Left forelimb (tissue), 1 donor: ENCODE measurements around the gene KIF18A.
"Not testable (repeated sequence)": the region's sequence is repeated elsewhere in the genome, so short reads cannot be mapped to it uniquely, and the experiment has no call there.

Experiments used
- DNase-seq: peaks from one replicate; pipeline ENCODE4 v3.0.0-alpha.2; 2018; ENCODE audit warnings: low spot score

Gene KIF18A

GRCh38 chr11:28106353-28107043 lies 1.5 kb downstream of the KIF18A start:
- DNase-seq: no peak

DNA sequence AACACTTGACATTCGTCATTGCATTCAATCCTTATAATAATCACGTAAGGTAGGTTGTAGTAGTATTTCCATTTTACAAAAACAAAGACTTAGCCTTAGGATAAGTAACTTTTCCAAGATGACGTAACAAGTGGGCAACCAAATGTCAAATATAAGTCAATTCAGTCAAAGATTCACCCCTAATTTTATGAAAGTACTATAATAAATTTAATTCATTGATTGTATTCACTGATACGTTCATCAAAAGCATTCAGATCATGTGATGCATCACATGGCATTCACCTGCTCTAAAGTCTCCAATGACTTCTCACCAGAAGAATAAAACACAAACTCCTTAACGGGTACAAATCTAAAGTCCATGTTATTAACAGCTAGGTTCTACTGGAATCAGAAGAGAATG lies 2.1 kb downstream of the KIF18A start:
- no peak for DNase-seq

GRCh38 chr11:28104984-28105383 lies 3.0 kb downstream of the KIF18A start:
- no peak for DNase-seq

- DNase-seq: no peak
Measured at GRCh38 chr11:28104425-28104824, 3.5 kb downstream of the KIF18A start.

DNA sequence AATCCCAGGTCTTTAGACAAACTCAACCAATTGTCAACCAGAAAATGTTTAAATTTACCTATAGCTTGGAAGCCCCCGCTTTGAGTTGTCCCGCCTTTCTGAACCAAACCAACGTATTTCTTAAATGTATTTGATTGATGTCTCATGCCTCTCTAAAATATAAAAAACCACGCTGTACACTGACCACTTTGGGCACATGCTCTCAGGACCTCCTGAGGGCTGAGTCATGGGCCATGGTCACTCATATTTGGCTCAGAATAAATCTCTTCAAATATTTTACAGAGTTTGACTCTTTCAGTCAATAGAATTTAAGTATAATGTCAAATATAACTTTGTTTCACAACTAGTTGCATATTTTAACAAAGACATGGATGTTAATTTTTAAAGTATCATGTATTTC lies 5.7 kb downstream of the KIF18A start:
- not testable (repeated sequence) for DNase-seq

DNA sequence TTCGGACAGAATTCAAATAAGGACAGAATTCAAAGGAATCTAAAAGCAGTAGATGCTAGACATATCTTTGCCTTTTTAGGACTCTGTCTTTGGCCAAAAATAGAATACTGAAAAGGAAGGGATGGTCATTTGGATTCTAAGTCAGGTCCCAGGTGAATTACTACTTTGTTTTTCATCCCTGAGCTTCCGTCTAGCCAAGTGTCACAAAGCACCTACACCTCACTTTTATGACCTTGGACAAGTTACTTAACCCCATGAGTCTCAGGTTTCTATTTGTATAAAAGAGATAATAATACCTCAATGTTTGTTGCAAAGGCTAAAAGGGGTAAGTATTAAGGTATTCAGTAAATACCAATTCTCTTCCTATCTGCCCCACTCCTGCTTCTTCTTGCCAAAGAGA lies 7.3 kb downstream of the KIF18A start:
- DNase-seq: no peak

DNA sequence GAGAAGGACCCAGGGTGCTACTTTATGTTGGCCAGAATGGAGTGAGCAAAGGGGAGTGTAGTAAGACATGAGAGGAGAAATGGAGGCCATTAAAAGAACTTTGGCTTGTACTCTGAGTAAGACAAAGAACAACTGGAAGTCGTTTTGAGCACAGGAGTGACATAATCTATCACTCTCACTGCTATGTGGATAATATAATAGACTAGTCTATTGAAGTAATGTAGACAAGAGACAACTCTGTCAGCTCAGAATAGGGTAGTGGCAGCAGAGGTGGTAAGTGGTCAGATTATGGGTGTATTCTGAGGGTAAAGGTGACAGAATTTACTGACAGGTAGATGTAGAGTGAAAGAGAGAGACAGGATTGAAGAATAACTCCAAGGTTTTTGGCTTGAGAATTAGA lies 8.2 kb downstream of the KIF18A start:
- DNase-seq: no peak

- DNase-seq: no peak
Measured at GRCh38 chr11:28098257-28098656, 9.7 kb downstream of the KIF18A start.

GRCh38 chr11:28092786-28093185 lies 15.2 kb downstream of the KIF18A start:
- DNase-seq: no peak

DNA sequence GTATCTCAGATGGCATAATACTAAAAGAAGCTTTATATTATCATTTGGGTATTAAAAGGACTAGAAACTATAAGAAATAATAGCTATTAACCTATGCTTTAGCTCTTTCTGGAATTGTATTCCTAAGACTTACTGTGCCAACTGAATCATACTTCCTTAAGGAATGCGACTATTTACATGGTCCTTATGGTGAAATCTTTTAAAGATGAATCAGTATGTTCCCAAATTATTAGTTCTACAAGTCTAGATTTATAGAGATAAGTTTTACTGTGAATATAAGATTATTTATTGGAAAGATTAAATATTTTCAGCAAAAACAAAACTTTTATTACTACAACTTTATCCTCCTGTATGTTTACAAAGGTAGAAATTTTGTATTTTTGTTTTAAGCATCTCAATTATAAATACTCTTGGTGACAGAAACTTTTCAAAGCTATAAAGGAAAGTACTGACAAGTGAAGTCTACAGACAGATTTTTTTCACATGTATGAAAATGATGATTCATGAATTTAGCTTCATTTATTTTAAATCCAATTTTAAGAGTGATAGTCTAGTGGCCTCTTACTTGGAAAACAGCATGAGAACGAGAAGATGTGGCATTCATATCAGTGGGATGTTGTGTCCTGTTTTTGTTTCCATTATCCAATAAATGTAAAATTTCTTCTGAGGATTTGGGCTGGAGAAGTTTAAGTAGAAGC lies 17.8 kb downstream of the KIF18A start:
- DNase-seq: no peak

- no peak for DNase-seq
Measured at GRCh38 chr11:28089378-28089777, 18.6 kb downstream of the KIF18A start.

DNA sequence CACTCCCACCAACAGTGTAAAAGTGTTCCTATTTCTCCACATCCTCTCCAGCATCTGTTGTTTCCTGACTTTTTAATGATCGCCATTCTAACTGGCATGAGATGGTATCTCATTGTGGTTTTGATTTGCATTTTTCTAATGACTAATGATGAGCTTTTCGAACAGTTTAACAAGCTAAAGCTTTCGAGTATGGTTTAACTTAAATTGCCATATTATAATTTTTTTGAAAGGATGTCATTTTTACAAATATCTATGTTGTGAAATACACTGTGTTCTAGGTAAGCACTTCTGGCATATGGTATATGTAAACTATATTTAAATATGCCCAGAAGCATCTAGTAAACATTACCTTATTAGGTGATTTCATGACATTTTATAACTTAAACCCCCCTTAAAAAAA lies 20.3 kb downstream of the KIF18A start:
- not testable (repeated sequence) for DNase-seq

- DNase-seq: not testable (repeated sequence)
Measured at GRCh38 chr11:28087192-28087591, 20.8 kb downstream of the KIF18A start.

- no peak for DNase-seq
Measured at GRCh38 chr11:28086569-28086968, 21.4 kb downstream of the KIF18A start.

- DNase-seq: no peak
Measured at GRCh38 chr11:28083118-28083517, 24.8 kb downstream of the KIF18A start.

GRCh38 chr11:28077521-28077920 lies 30.4 kb downstream of the KIF18A start:
- DNase-seq: no peak

- DNase-seq: no peak
Measured at GRCh38 chr11:28072321-28072720, 35.6 kb downstream of the KIF18A start.

GRCh38 chr11:28071305-28071704 lies 36.7 kb downstream of the KIF18A start:
- DNase-seq: no peak

- no peak for DNase-seq
Measured at GRCh38 chr11:28058333-28058732, 49.6 kb downstream of the KIF18A start.

- no peak for DNase-seq
Measured at GRCh38 chr11:28054821-28055220, 53.1 kb downstream of the KIF18A start.

DNA sequence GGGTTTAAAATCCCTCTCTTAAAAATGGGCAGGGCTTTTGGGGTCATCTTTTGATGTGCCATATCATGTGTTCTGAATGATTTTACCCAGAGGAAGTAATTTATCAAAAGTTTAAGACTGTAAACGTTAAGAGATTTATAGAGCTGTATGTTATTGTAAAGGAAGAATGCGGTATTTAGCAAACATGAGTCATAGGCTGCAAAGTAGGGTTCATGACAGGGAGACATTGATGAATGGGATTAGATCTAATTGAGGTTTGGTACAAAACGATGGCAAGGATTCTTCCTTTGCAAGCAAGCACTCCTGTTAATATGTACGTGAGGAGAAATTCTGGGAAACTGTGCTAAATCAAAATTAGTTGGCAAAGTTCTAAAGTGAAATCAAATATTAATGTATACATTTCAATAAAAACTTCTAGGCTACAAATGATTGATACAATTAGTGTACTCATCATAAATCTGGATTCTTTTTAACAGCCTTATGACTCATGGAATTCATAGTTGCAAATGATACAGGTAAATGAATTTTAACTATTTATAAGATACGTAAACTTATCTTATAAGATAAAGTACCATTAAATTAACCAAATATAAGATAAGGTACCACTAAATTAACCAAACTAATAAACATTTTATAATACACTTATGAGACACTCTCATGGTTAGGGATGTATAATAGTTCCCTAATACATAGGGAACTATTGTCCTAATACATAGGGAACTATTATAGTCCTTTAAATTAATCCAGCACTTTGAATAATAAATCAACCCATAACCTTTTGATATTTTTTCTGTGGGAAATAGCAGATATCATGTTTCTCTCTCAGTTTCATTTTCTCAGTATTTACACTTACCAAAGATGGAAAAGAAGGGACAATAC lies 58.4 kb downstream of the KIF18A start:
- no peak for DNase-seq

- DNase-seq: no peak
Measured at GRCh38 chr11:28048812-28049211, 59.1 kb downstream of the KIF18A start.
